Gastroesophageal sphincter (tissue), 3 donors: Measurements from ENCODE around the gene MYO9A.

Experiments
- POLR2A ChIP-seq, 2 donors: fragments of 450-650 bp; IDR thresholded peaks; one replicate each; pipeline ENCODE4 v1.6.1; 2017; ENCODE audit warnings: antibody characterized with exemption in 2 of 2, mild to moderate bottlenecking in 2 of 2, moderate library complexity in 1 of 2
- POLR2AphosphoS5 ChIP-seq: sonication (generic); formaldehyde crosslinking; IDR thresholded peaks from one replicate; pipeline ENCODE4 v1.6.1; 2017; ENCODE audit warnings: antibody characterized with exemption
- TF ChIP-seq, protein P1 (sequence below), 4 experiments: fragments of 200-600 bp in 2 of 4; fragments of 450-650 bp in 2 of 4; sonication (generic) in 1 of 4; IDR thresholded peaks; one replicate each; pipeline ENCODE4 v1.5.1; 2017 to 2019; ENCODE audit warnings: antibody characterized with exemption in 4 of 4, mild to moderate bottlenecking in 2 of 4, moderate library complexity in 2 of 4

GRCh38 chr15:72128359-72128758 is 10.4 kb upstream of the MYO9A start:
- TF ChIP-seq, protein P1, sequence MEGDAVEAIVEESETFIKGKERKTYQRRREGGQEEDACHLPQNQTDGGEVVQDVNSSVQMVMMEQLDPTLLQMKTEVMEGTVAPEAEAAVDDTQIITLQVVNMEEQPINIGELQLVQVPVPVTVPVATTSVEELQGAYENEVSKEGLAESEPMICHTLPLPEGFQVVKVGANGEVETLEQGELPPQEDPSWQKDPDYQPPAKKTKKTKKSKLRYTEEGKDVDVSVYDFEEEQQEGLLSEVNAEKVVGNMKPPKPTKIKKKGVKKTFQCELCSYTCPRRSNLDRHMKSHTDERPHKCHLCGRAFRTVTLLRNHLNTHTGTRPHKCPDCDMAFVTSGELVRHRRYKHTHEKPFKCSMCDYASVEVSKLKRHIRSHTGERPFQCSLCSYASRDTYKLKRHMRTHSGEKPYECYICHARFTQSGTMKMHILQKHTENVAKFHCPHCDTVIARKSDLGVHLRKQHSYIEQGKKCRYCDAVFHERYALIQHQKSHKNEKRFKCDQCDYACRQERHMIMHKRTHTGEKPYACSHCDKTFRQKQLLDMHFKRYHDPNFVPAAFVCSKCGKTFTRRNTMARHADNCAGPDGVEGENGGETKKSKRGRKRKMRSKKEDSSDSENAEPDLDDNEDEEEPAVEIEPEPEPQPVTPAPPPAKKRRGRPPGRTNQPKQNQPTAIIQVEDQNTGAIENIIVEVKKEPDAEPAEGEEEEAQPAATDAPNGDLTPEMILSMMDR (IDR thresholded peaks at IDR 0.05): no peak
- no peak for TF ChIP-seq POLR2A (IDR thresholded peaks at IDR 0.05)
- no peak for TF ChIP-seq POLR2AphosphoS5
